Urothelium cell line (cell line): ENCODE measurements around the gene IL22RA2.
A peak's percentile ranks its signal among the peaks of the same experiment; 100 is the strongest.

Experiments
- DNase-seq: peaks from one replicate; pipeline ENCODE4 v3.0.0; 2011; ENCODE audit warnings: low spot score, mixed read lengths
- FAIRE-seq: peaks from 2 replicates; lab custom pipeline; 2011; peaks lifted over from hg19 to GRCh38; lab: Jason Lieb, UNC

Gene IL22RA2

DNA sequence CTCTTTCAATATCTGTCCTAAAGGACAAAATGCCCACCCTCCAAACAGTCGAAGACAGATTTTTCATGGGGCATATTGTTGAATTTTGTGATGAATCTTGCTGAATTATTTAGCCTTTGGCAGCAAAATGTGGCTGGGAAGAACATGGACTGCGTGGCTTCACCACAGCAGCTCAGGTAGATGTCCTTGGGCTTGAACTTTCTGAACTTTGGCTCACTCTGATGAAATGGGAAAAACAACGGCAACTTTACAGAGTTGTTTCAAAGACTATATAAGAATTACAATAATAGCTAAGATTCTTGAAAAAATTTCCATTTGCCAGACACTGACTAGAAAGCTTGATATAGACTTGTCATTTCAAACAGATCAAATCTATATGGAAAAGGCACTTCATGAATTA, 75.9 kb downstream of the IL22RA2 start:
- DNase-seq (no peak), FAIRE-seq (no peak)

DNA sequence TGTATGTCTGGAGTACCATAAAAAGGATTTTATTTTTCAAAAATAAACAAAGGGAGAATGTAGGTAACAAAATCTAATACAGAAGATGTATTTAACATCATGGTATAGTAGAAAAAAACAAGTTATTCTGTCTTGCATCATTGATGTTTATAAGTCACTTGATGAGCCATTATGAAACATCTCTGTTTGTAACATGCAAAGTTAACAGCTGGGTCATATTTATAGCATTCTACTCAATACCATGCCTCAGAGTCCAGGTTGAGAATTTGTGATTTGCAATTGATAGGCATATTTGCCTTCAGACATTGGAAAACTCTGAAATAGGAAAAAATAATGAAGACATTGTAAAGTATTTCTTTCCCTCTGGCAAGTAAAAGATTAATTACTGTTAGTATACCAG, 76.4 kb downstream of the IL22RA2 start:
- FAIRE-seq, result no peak
- no peak for DNase-seq

DNA sequence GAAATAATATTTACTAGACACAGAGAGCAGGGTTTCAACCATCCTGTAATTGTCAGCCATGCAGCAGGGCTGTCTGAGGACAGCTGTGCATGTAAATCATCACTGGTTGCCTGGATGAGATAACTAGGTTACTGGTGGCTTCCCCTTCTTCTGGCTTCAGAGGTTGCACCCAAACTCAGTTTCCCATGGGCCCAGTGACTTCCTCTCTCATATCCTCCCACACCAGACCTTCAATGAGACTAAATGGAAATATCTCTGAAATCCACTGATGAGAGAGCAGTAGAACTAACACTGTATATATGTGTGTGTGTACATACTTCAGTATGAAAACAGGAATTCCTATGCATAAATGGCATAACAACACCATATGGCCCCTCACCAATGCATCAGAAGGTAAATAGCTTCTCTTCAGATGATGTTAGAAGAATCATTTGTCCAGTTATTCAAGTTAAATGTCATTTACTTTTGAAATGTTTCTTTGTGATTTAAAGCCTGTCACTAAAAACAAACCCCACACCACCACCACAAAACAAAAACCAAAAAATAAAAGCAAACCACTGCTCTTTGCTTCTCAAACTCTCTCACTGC, 77.7 kb downstream of the IL22RA2 start:
- FAIRE-seq, result no peak
- no peak for DNase-seq

DNA sequence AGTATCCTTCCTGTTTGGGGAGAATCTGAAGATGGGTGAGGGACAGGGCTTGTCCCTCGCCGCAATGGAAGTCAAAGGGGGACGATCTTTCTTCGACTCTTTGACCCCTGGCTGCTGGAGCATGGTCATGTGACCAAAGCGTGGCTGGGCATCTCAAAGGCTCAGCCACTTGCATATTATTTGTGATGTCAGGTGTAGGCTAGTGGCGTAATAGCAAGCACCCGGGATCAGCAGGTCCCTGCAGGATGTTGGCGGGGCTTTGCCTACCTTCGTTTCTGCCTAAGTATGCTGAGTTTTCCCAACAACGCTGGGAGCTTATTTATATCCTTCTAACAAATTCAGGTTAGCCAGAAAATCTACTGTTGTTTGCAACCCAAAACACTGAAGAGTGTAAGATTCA, 78.4 kb downstream of the IL22RA2 start:
- no peak for FAIRE-seq

DNA sequence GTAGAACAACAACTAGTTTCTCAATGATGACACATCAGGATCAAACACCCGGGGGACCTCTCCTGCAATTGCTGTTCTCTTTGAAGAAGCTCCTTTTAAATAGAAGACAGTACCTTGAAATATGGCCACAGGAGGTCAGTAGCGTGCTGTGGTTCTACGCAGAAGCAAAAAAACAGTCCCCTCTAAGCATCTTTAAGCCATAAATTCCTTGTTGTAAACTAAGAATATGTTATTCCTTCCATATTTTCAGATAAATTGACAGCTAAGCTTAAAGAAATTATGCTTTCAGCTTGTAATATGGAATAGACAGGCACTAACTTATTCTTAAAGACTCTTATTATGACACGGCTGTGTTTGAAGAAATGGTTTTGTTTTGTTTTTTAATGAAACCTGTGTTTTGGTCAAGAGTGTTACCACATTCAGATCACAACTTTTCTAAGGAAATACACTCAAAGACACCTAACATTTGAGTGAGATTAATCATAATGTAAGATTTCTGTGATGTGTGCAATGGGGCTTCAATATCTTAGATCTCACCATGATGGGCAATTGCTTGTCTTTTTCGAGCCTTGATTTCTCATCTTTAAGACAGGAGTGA, 78.9 kb downstream of the IL22RA2 start:
- no peak for FAIRE-seq
- peak; percentile 66 for DNase-seq

More for the DNA sequence above, 78.4 kb downstream of the IL22RA2 start:
- no peak for DNase-seq
